Measurements from ENCODE around the gene ASIC4. TPM values are rescaled to one million over a fixed set of nuclear protein-coding genes. Genes with fewer than 3 reads are reported as not detected.

ASIC4 gene
- total RNA-seq, 1 experiment from 2014 or later: not detected

DNA sequence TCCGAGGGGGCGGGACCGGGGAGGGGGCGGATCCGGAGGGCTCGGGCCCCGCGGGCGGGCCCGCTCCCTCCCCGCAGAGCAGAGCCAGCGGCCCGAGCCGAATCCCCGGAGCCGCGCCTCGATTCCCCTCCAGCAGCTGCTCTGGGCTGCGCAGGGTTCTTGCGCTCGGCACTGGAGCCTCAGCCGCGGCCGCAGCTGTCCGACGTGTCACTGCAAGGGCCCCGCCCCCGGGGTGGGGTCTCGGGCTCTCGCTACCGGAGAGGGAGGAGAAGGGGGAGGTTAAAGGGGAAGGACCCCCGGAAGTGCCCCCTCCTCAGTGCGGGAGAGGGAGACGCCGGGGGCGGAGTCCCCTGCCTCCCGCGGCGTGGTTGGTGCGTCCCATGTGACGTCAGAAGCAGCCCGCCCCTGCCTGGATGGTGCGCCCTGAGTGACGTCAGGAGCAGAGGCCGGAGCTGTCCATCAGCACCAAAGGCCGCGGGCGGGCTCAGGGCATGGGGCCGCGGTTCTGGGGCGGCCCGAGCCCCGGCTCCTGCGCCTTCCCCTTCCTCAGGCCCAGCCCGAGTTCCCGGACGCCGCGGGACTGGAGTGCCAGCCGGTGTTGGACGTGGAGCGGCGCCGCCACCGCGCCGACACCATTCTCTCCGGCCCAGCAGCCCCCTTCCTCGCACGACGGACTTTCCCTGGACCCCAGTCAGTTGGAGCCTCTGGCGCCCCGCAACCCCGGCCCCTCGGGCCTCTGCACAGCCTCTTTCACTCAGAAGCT is 29.5 kb downstream of the ASIC4 start, which contains the start of the genes CHPF and TMEM198:
CHPF (minus strand) TSS at position 214 of the 763 bp plus-strand sequence. CDS start 271 bp downstream, outside the sequence.
TMEM198 (plus strand) TSS at position 433 of the 763 bp plus-strand sequence. CDS start 700 bp downstream, outside the sequence.
- DNase-seq (ENCODE audit: low spot score): peak; percentile 96
- in situ Hi-C loops (cut with HindIII; ENCODE audit: low sequenced_read_pairs): no loop called here

DNA sequence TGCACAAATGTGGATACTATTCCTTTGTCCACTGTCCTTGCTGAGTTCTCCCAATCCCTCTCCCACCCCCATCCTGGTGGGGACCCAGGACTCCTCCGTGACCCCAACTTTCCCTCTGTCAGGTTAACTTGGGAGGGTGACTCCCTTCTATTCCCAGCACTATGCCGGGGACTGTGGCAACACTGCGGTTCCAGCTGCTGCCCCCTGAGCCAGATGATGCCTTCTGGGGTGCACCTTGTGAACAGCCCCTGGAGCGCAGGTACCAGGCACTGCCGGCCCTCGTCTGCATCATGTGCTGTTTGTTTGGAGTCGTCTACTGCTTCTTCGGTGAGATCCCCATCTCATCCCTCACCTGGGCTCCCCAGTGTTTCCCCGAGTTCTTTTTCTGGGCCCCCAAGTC is 30.3 kb downstream of the ASIC4 start:
- in situ Hi-C loops (cut with HindIII; ENCODE audit: low sequenced_read_pairs): no loop called here

DNA sequence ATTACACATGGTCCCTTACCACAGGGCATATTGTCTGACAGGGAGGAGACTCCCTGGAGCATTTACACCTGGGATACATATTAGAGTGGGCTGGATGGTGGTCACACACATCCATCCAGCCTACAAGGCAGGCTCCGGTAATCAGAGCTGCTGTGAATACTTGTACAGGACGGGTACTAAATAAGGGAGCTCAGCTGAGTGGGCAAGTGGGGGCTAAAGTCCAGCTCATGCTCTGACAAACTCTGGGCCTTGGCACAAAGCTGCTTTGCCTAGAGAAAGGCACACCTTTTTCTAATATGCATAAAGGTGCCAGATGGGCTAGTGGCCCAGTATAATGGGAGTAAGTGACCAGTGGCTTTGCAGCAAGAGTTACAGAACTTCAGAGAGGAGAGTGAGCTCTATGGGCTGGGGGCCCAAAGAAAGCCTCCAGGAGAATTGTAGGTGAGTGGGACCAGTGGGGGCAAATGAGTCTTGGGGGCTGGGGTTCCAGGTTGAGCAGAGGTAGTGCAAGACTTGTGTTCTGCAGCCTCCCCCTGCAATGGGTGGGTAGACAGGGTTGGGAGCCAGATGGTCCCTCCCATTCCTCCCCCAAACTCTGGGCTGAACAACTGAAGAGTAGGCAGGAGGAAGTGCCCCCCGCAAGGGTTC is 31.1 kb downstream of the ASIC4 start:
- in situ Hi-C loops (cut with HindIII; ENCODE audit: low sequenced_read_pairs): no loop called here
- no peak for DNase-seq (ENCODE audit: low spot score)

More for the DNA sequence above, 30.3 kb downstream of the ASIC4 start:
- DNase-seq (ENCODE audit: low spot score): no peak

DNA sequence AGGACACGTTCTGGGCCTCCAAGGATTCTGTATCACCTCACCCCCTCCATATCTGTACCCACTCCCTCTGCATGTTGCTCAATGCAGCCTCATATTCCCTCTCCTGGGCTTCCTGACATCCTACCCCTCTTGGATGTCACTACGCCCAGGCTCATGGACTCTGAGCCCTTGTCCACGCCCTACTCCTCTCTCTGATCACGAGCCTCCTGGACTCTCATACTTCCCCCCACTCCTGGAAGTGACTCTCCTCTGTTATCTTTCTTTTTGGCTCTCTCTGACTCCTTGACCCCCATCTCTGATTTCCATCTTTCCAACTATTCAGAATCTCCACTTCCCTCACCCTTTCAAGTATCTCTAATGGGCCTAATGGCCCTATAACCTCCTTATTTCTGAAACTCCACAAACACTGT is 31.7 kb downstream of the ASIC4 start:
- DNase-seq (ENCODE audit: low spot score): no peak
- in situ Hi-C loops (cut with HindIII; ENCODE audit: low sequenced_read_pairs): no loop called here

DNA sequence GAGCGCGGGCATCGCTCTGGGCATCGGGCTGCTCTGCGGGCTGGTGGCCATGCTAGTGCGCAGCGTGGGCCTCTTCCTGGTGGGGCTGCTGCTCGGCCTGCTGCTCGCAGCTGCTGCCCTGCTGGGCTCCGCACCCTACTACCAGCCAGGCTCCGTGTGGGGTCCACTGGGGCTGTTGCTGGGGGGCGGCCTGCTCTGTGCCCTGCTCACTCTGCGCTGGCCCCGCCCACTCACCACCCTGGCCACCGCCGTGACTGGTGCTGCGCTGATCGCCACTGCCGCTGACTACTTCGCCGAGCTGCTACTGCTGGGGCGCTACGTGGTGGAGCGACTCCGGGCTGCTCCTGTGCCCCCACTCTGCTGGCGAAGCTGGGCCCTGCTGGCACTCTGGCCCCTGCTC is 33.3 kb downstream of the ASIC4 start:
- no peak for DNase-seq (ENCODE audit: low spot score)
- in situ Hi-C loops (cut with HindIII; ENCODE audit: low sequenced_read_pairs): no loop called here

DNA sequence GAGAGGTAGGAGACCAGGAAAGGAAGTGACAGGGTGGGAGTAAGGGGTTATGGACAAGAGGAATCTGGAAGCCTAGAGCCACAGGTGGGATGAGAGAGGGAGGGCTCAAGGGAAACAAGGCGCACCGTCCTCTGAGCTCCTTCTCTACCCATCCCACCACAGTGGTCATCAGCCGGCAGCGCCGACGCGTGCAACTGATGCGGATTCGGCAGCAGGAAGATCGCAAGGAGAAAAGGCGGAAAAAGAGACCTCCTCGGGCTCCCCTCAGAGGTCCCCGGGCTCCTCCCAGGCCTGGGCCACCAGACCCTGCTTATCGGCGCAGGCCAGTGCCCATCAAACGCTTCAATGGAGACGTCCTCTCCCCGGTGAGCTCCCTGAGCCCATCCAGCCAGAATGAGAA is 34.7 kb downstream of the ASIC4 start:
- in situ Hi-C loops (cut with HindIII; ENCODE audit: low sequenced_read_pairs): no loop called here
- DNase-seq (ENCODE audit: low spot score): no peak

DNA sequence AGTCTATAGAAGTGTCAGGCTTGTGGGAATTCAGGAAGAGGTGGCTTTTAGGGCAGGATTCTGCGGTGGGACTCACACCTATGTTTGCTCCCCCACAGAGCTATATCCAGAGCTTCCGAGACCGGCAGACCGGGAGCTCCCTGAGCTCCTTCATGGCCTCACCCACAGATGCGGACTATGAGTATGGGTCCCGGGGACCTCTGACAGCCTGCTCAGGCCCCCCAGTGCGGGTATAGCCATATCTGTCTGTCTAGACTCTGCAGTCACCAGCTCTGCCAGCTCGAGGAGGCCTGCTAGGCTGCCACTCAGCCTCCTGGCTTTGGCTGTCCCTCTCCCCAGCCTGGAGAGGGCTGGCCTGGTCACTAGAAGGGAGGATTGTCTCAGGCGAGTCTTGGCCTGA is 35.3 kb downstream of the ASIC4 start:
- no peak for DNase-seq (ENCODE audit: low spot score)

DNA sequence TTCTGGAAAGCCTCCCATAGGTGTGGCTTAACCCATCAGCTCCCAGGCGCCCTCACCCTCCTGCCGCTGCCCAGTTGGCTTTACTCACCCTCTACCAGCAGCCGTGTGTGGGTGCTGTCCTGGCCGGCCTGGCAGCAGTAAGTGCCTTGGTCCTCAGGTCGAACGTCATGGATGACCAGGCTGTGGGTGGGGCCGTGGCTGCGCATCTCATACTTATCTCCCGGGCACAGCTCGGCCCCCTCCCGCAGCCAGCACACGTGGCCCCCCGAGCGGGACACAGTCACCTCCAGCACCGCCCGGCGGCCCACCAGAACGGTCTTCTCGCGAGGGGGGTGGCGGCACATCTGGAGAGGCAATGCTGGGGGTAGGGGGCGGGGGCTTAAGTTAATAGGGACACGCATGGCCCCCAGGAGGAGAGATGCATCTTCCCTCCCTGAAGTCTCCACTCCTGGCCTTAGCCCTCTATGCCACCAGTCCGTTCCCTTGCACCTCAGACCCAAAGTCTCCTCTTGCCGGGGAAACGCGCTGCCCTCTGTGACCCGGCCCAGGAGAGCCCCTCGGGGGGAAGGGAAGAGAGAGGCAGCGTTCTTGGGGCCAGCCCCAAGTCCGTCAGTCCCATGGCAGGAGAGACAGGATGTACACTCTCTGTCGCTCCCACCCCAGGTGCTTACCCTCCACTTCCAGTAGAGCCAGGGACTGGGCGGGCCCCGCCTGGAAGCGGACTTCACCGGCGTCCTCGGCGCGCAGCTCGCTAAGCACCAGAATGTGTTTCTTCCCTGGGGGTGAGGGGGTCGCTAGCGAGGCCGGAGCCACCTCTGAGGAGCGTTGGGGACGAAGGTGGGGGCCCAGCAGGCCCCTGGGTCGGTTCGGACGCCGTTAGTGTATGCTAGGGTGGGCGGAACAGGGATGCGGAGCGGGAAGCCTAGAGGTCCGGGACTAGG is 37.4 kb downstream of the ASIC4 start:
- DNase-seq (ENCODE audit: low spot score): peak; percentile 53
- in situ Hi-C loops (cut with HindIII; ENCODE audit: low sequenced_read_pairs): no loop called here

More for the DNA sequence above, 35.3 kb downstream of the ASIC4 start:
- in situ Hi-C loops (cut with HindIII; ENCODE audit: low sequenced_read_pairs): no loop called here

DNA sequence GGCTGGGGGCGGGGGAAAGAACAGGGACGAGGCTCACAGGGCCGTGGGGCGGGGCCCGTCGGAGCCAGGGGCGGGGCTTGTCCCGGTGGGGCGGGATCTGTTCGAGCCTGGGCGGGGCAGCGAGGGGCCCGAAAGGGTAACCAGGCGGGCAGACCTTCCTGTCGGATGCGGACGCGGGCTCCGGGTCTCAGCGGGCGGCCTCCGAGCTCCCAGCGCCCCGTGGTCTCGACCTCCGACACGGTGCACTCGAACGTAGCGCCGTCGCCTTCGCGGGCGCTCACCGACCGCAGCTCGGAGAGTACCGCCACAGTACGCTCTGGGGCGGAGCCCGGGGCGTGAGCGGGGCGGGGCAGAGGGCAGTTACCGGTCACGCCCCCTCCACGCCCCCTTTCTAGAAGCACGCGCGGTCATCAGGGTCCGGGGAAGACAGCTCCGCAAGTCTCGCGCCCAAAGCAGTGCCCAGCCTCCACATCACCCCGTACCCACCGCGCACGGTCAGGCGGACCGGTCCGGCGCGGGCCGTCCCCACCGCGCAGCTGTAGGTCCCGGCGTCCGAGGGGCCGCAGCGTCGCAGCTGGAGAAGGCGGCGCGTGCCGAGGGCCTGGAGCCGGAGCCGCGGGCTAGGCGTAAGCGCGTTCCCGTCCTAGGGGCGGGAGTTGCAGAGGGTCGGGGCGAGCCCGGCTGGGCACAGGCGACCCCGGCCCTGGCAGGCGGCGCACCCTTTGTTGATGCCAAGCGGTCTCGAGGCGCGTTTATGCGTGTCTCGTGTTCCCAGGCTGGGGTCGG is 38.3 kb downstream of the ASIC4 start:
- in situ Hi-C loops (cut with HindIII; ENCODE audit: low sequenced_read_pairs): no loop called here
- DNase-seq (ENCODE audit: low spot score): peak; percentile 79

DNA sequence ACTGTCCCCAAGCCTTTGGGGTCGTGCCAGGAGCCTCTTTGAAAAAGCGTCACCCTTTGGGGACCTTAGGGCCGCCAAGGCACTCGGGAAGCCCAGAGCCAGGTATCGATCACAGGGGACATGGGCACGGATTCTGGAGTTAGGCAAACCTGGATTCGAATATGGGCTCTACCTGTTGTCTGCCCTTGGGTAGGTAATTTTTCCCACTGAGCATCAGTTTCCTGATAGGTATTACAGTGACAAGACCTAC is 38.8 kb downstream of the ASIC4 start:
- no peak for DNase-seq (ENCODE audit: low spot score)
- in situ Hi-C loops (cut with HindIII; ENCODE audit: low sequenced_read_pairs): no loop called here

DNA sequence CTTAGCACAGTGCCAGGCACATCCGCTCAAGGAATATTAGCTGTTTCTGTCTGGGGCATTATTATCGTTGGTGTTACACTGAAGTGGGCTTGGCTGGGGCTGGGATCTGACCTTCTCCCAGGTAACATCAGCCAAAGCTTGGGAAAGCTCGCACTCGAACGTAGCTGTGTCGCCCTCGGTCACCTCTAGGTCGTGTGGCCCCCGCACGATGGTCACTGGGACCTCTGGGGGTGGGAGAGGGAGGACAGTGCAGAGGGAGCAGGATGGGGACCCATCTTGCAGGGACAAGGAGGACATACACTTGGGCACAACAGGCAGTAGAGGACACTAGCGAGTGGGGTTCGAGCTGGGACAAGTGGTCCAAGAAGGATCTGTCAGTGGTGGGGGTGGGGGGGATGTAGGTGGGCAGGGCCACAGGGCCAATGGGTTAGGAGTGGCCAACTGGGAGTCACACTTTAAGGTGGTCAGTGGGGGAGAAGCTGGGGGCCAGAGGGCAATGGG is 39.2 kb downstream of the ASIC4 start:
- DNase-seq (ENCODE audit: low spot score): no peak
- in situ Hi-C loops (cut with HindIII; ENCODE audit: low sequenced_read_pairs): no loop called here

DNA sequence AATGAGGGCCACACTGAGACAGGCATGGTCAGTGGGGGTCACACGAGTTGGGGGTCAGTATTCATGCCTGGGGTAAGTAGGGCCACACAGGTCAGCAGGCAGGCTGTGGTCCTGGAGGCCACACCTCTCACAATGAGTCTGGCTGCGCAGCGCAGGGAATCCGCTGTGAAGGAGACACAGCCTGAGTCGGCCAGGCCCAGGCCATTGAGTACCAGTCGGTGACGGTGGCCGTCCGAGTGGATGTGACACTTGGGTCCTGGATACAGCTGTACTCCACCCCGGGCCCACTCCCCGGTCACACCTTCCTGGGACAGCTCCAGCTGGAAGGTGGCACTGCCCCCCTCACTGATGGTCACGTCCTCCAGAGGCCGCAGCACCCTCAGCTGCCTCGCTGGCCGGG is 40.1 kb downstream of the ASIC4 start:
- in situ Hi-C loops (cut with HindIII; ENCODE audit: low sequenced_read_pairs): no loop called here
- DNase-seq (ENCODE audit: low spot score): no peak

DNA sequence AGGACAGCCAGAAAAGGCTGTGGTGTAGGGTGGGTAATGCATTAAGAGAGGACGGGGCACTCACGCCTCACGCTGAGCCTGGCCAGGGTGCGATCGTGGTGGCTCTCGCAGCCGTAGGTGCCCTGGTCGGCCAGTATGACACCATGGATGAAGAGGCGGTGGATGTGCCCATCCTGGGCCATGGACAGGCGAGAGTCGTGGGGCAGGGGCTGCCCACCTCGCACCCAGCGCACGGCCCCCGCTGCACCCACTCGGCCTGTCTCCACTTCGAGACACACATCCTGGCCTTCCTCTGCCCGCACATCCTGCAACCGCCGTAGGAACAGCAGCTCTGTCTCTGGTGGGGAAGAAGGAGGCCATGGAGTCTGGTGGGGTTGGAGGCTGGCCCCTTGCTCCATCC is 41.7 kb downstream of the ASIC4 start:
- no peak for DNase-seq (ENCODE audit: low spot score)
- in situ Hi-C loops (cut with HindIII; ENCODE audit: low sequenced_read_pairs): no loop called here

DNA sequence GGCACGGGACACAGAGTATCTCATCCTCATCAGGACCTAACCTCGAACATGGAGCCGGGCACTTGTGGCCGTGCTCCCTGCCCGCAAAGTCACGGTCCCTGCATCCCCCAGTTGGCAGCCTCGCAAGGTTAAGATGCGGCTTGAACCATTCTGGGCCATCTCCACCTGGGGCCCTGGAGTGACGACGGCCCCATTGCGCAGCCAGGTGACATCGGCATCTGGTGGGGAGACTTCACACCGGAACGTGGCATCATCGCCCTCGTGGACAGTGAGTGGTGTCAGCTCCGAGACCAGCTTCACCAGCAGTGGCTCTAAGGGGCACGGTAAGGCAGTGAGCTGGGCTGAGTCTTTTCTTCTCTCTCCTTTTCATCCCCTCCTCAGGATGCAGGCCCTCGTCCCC is 42.1 kb downstream of the ASIC4 start:
- DNase-seq (ENCODE audit: low spot score): no peak
- in situ Hi-C loops (cut with HindIII; ENCODE audit: low sequenced_read_pairs): no loop called here

DNA sequence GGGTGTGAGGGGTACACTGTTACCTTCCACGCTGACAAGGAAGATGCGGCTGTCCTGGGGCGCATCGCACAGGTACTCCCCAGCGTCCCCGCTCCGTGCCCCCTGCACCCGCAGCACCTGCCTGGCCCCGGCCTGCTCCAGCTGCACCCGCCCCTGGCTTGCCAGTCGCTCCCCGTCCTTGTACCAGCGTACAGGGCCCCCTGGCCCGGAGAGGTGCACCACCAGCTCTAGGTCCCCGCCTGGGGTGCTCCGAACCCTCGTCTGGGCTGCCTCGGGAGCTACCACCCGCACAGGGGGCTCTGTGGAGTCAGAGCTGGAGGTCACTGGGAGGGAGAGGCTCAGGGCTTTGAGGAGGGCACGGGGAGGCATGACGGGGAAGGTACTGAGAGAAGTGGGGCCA is 43.0 kb downstream of the ASIC4 start:
- in situ Hi-C loops (cut with HindIII; ENCODE audit: low sequenced_read_pairs): no loop called here
- DNase-seq (ENCODE audit: low spot score): no peak

DNA sequence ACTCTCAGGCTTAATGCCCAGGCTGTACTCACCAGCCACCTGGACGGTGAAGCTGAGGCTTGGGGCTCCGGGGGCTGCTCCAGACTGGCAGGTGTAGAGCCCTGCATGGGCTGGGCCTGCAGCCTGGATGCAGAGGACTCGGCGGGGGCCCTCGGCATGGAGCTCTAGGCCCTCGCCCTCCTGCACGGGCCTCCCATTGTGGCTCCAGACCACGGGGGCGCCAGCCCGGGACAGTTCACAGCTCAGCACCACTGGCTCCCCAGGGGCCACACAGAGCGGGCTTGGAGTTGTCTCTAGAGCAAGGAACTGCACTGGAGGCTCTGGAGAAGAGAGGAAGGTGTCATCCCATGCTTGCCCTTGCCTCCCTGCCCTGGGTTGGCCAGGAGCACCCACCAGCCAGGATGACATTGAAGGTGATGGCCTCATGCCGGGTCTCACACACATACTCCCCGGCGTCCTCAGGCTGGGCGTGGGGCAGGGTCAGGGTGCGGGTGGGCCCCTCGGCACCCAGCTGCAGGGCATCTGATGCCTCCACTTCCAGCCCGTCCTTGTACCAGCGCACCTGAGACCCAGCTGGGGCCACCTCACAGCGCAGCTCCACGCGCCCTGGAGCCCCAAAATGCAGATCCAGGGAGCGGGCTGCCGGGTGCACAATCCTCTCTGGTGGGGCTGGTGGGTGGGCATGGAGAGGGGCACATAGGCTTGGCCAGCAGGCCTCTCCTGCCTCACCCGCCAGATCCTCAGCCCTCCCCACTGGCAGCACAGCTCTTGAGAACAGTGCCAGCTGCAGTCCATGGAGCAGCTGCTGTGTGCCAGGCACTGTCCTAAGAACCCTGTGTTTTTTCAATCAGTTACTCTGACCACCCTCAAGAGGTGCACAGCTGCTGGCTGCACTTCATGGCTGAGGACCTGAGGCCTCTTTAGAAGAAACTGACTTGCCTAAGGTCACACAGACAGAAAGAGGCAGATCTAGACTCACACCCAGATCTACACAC is 43.8 kb downstream of the ASIC4 start:
- in situ Hi-C loops (cut with HindIII; ENCODE audit: low sequenced_read_pairs): no loop called here
- no peak for DNase-seq (ENCODE audit: low spot score)

DNA sequence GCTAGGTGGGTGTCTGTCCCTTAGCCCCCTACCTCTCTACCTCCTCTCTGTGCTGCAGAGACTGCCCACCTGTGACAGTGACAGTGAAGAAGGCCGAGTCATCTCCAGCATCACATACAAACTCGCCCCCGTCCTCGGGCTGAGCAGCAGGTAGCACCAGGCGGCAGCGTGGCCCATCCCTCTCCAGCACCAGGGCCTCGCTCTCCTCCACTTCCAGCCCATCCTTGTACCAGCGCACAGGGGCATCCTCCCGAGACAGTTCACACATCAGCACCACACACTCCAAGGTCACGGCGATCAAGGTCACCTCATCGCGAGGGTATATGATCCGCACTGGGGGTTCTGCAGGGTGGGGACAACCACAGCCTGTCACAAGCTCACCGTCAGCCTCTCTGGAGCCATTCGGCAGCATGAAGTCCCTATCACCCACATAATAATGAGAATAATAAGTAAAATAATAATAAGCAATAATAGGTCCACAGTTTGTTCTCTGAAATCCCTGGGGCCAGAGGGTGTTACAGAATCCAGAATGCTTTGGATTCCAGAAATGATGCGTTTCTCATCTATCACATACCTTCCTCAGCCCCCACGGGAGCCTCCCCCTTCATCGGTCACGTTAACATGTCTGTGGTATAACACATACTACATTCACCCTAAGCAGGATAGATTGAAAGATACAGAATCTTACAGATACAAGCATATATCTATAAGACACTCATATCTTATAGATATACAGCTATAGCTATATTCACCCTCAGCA is 45.1 kb downstream of the ASIC4 start:
- DNase-seq (ENCODE audit: low spot score): no peak
- in situ Hi-C loops (cut with HindIII; ENCODE audit: low sequenced_read_pairs): no loop called here
